HG03558 (cell line): Measurements from ENCODE around the gene SFI1.
"Not testable (repeated sequence)": the region's sequence is repeated elsewhere in the genome, so short reads cannot be mapped to it uniquely, and the experiment has no call there.

Experiments used
- ATAC-seq: cut with Tn5 transposase; IDR thresholded peaks from one replicate; pipeline ENCODE4 v1.9.1; 2021; ENCODE audit warnings: moderate number of reproducible peaks; ENCODE audit not compliant: unreplicated experiment; ENCODE audit errors: extremely low read depth

SFI1 gene, protein sequence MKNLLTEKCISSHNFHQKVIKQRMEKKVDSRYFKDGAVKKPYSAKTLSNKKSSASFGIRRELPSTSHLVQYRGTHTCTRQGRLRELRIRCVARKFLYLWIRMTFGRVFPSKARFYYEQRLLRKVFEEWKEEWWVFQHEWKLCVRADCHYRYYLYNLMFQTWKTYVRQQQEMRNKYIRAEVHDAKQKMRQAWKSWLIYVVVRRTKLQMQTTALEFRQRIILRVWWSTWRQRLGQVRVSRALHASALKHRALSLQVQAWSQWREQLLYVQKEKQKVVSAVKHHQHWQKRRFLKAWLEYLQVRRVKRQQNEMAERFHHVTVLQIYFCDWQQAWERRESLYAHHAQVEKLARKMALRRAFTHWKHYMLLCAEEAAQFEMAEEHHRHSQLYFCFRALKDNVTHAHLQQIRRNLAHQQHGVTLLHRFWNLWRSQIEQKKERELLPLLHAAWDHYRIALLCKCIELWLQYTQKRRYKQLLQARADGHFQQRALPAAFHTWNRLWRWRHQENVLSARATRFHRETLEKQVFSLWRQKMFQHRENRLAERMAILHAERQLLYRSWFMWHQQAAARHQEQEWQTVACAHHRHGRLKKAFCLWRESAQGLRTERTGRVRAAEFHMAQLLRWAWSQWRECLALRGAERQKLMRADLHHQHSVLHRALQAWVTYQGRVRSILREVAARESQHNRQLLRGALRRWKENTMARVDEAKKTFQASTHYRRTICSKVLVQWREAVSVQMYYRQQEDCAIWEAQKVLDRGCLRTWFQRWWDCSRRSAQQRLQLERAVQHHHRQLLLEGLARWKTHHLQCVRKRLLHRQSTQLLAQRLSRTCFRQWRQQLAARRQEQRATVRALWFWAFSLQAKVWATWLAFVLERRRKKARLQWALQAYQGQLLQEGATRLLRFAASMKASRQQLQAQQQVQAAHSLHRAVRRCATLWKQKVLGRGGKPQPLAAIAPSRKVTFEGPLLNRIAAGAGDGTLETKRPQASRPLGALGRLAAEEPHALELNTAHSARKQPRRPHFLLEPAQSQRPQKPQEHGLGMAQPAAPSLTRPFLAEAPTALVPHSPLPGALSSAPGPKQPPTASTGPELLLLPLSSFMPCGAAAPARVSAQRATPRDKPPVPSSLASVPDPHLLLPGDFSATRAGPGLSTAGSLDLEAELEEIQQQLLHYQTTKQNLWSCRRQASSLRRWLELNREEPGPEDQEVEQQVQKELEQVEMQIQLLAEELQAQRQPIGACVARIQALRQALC

DNA sequence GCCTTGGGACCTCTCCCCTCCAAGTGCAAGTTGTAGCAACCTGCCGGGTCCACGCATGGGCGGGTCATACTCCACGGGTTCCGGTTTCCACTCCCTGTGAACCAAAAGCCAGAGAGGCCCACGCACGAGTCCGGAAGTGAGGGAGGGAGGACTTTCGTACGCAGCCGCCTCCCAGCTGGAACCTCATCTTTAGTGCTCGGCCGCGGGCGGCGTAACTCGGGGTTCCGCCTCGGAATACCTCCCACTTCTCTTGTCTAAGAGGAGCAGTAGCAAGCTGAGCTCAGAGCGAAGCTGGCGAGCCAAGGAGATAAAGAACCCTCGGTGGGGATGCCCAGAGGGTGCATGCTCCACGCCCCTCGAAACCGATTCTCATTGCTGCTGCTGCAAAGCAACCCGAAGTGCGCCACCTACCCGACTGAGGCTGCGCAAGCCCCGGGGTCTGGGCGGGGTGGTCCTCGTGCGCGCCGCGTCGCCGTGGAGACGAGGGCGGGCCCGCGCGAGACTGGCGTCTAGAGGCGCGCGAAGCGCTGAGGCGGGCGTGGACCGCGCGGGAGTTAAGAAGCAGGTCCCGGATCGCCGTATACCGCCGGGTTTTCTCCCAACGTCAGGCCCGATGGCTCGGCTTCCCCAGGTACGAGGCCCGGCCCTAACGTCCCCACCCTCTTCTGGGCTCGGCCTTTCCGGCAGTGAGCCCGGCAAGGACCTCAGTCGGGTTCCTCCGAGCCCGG lies at the start of gene SFI1:
SFI1 (plus strand) TSS at position 530 of the 728 bp plus-strand sequence. CDS start 11,749 bp downstream, outside the sequence.
- ATAC-seq = peak; percentile 39

DNA sequence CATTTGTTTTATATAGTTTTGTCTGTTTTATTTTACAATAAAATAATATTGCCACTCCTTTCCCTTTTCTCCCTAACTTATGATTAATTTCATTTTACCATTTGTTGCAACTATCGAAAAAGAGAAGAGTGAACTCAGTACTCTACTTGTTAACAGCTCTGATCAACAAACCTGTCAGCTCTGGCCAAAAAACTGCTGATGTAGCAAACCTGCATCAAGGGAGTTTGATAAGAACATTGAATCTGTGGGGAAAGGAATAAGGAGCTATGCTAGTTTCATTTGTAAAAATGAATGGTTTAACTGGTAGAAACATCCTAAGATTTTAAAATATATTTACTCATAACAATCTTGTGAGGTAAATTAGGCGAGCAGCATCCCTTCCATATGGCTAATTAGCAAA lies 49.6 kb upstream of the SFI1 start:
- no peak for ATAC-seq

GRCh38 chr22:31447337-31447736 lies 49.0 kb upstream of the SFI1 start:
- ATAC-seq = no peak

- ATAC-seq = no peak
Observed at GRCh38 chr22:31448382-31448781, 48.0 kb upstream of the SFI1 start.

DNA sequence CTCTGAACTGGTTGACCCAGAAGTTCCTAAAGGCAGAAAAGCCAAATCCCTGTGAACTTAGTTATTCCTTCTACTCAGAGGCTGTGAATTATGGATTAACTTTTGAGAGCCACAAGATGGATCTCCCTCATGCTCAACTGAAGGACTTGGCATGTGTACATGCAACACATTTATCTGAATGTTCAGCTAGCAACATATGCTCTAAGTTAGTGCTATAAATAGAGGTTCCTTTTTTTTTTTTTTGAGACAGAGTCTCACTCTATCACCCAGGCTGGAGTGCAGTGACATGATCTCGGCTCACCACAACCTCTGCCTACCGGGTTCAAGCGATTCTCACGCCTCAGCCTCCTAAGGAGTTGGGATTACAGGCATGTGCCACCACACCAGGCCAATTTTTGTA lies 46.8 kb upstream of the SFI1 start:
- no peak for ATAC-seq

DNA sequence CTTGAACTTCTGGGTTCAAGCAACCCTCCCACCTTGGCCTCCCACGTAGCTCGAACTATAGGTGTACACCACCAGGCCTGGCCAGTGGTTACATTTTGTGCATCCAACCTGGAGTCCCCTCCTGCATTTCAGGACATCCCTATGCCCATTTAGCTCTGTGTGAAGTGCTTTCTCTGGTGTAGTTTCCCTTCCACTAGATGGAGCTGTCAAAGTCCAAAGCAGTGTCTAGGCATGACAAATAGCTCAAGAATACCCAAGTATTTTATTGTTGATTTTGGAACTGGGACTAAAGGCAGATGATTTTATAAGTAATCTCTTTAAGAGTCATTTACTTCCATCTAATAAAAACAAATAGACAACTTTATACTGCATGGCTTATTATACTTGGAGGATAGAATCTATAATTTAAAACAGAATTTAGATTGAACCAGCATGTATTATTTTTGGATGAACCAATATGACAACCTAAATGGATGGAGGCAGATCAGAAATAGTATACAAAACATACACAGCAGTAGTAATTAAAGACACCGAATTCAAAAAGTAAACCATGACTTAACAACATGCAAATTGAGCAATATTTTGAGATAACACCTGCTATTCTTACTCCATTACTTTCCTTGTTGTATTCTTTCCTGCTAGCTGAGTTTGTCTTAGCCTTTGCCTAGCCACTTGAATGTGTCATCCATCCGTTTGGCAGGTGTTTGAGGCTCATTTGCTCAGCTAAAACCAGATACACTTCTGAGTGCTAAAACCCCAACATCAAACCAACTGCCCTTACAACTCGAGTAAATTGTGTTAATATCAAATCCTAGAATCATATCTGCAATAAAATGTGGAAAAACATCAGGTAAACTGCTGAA lies 44.4 kb upstream of the SFI1 start:
- no peak for ATAC-seq

- ATAC-seq = no peak
Observed at GRCh38 chr22:31461699-31462098, 34.6 kb upstream of the SFI1 start.

DNA sequence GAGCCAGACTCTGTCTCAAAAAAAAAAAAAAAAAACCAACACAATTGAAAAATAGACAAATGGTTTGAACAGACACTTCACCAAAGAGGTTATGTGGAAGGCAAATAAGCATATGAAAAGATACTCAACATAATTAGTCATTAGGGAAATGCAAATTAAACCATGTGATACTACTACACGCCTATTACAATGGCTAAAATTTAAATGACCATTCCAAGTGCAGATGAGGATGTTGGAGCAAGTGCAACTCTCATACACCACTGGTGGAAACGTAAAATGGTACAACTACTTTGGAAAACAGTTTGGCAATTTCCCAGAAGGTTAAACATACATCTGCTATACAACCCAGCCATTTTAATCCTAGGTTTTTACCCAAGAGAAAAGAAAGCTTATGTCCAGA lies 31.0 kb upstream of the SFI1 start:
- no peak for ATAC-seq

- no peak for ATAC-seq
Observed at GRCh38 chr22:31474743-31475142, 21.6 kb upstream of the SFI1 start.

DNA sequence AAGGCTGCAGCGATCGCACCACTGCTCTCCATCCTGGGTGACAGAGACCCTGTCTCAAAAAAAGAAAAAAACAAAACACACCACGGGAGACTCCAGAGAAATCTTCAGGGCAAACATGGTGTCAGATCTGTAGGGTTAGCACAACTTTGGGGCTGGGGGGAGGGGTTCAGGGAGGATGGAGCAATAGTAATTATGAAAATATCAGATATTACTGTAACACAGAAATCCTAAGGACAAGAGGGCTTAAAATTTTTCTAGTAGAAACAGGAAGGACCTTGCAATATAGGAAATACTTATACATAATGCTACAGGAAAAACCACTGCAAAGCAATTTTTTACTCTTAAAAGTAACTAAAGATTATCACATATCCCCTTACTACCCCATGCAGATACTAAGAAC lies 20.5 kb upstream of the SFI1 start:
- ATAC-seq = no peak

DNA sequence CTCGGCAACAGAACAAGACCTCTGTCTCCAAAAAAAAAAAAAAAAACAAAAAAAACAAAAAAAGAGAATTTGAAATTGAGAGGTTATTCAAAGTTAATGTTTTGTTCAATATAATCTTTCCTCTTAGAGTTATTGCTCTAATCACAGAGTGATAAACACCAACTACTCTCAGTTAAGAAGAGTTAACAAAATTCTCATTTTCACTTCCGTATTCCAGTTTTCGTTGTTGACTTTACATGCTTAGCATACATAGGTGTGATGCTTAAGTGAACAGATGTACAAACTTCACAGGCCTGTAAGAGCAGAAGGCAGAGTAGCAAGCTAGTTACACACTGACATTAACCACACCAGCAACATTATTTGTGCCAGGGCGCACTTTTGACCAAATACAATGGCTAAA lies 19.0 kb upstream of the SFI1 start:
- ATAC-seq = no peak

DNA sequence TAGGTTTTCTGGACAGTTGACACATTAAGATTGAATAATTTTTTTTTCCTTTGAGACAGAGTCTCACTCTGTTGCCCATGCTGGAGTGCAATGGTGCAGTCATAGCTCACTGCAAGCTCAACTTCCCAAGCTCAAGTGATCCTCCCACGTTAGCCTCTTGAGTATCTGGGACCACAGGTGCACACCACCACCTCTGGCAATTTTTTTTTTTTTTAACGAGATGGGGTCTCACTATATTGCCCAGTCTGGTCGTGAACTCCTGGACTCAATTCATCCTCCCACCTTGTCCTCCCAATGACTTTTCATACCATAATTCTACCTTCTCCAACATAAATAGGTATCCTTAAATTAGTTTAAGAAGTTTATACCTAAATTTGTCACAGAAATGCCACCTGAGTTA lies 15.2 kb upstream of the SFI1 start:
- no peak for ATAC-seq

- ATAC-seq = not testable (repeated sequence)
Observed at GRCh38 chr22:31482470-31482869, 13.9 kb upstream of the SFI1 start.

DNA sequence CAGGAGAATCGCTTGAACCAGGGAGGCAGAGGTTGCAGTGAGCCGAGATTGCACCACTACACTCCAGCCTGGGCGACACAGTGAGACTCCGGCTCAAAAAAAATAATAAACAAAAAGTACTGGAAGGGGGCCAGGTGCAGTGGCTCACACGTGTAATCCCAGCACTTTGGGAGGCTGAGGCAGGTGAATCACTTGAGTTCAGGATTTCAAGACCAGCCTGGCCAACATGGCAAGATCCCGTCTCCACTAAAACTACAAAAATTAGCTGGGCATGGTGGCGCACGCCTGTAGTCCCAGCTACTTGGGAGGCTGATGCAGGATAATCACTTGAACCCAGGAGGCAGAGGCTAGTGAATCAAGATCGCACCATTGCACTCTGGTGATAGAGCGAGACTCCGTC lies 10.0 kb upstream of the SFI1 start:
- not testable (repeated sequence) for ATAC-seq

DNA sequence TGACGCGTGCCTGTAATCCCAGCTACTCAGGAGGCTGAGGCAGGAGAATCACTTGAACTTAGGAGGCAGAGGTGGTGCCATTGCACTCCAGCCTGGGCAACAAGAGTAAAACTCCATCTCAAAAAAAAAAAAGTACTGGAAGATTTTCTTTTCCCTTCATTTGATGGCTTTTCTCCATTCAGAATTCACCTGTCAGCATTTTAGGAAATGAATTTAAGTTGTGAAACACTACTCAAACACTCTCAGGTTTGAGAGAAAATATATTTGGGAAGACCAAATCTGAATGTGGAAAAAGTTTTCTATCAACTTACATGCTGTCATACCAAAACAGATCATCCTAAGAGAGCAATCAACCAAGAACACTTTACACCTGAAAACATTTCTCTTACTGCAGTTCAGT lies 9.4 kb upstream of the SFI1 start:
- no peak for ATAC-seq

GRCh38 chr22:31488346-31488883 lies 7.9 kb upstream of the SFI1 start:
- ATAC-seq = no peak

GRCh38 chr22:31488988-31489617 lies 7.2 kb upstream of the SFI1 start:
- ATAC-seq = no peak
